Stomach smooth muscle (tissue), 2 donors: ENCODE results near the gene ATF7IP.

Experiments
- H3K27ac ChIP-seq: one replicate; pipeline ENCODE4 v1.7.0; 2013; ENCODE audit warnings: mild to moderate bottlenecking, low read length, inconsistent platforms
- H3K27me3 ChIP-seq, 2 donors: one replicate each; pipeline ENCODE4 v1.7.0; 2013; ENCODE audit warnings: low read length in 2 of 2; ENCODE audit not compliant: insufficient read depth in 2 of 2, control insufficient read depth in 1 of 2
- H3K36me3 ChIP-seq, 2 donors: one replicate each; pipeline ENCODE4 v1.7.0; 2013; ENCODE audit warnings: low read length in 2 of 2; ENCODE audit not compliant: control insufficient read depth in 2 of 2, insufficient read depth in 2 of 2
- H3K4me1 ChIP-seq: one replicate; pipeline ENCODE4 v1.7.0; 2013; ENCODE audit warnings: low read length; ENCODE audit not compliant: control insufficient read depth, insufficient read depth
- H3K4me3 ChIP-seq, 2 donors: one replicate each; pipeline ENCODE4 v1.7.0; 2013; ENCODE audit warnings: low read length in 2 of 2
- H3K9ac ChIP-seq, 2 donors: one replicate each; pipeline ENCODE4 v1.7.0; 2013; ENCODE audit warnings: low read length in 2 of 2, mild to moderate bottlenecking in 1 of 2
- H3K9me3 ChIP-seq, 2 donors: one replicate each; pipeline ENCODE4 v1.7.0; 2013; ENCODE audit warnings: low read length in 2 of 2; ENCODE audit not compliant: control insufficient read depth in 2 of 2
- donor health status: healthy.
- donor health status: Pancreatic carcinoma.

ATF7IP gene

GRCh38 chr12:14450479-14450878 lies 85.0 kb downstream of the ATF7IP start:
- Histone ChIP-seq H3K9me3 (no peaks in the 10 kb centered on the region), H3K27me3 (no peaks in the 10 kb centered on the region), H3K36me3 (peaks cover 6 to 16% of the 10 kb centered on the region in 2 donors), H3K4me1 (no peaks in the 10 kb centered on the region), H3K9ac (no peak overlapping the region), H3K27ac (no peak overlapping the region), H3K4me3 (no peak overlapping the region)

GRCh38 chr12:14452336-14452735 lies 86.9 kb downstream of the ATF7IP start:
- Histone ChIP-seq H3K9ac (no peak overlapping the region), H3K27me3 (no peaks in the 10 kb centered on the region), H3K36me3 (peaks cover 6 to 23% of the 10 kb centered on the region in 2 donors), H3K27ac (no peak overlapping the region), H3K4me1 (no peaks in the 10 kb centered on the region), H3K4me3 (no peak overlapping the region), H3K9me3 (no peaks in the 10 kb centered on the region)

- Histone ChIP-seq H3K9ac (no peak overlapping the region), H3K4me1 (no peaks in the 10 kb centered on the region), H3K27me3 (no peaks in the 10 kb centered on the region), H3K9me3 (no peaks in the 10 kb centered on the region), H3K36me3 (peaks cover 6 to 21% of the 10 kb centered on the region in 2 donors), H3K27ac (no peak overlapping the region), H3K4me3 (no peak overlapping the region)
These were observed 87.4 kb downstream of the ATF7IP start for GRCh38 chr12:14452865-14453264.

- Histone ChIP-seq H3K9me3 (no peaks in the 10 kb centered on the region), H3K27me3 (no peaks in the 10 kb centered on the region), H3K36me3 (peaks cover 6 to 27% of the 10 kb centered on the region in 2 donors), H3K9ac (no peak overlapping the region), H3K4me3 (no peak overlapping the region), H3K27ac (no peak overlapping the region), H3K4me1 (no peaks in the 10 kb centered on the region)
These were observed 88.8 kb downstream of the ATF7IP start for GRCh38 chr12:14454098-14454907.

- Histone ChIP-seq H3K9ac (no peak overlapping the region), H3K27ac (no peak overlapping the region), H3K4me1 (no peaks in the 10 kb centered on the region), H3K36me3 (peaks cover 7 to 27% of the 10 kb centered on the region in 2 donors), H3K9me3 (no peaks in the 10 kb centered on the region), H3K4me3 (no peak overlapping the region), H3K27me3 (no peaks in the 10 kb centered on the region)
These were observed 94.8 kb downstream of the ATF7IP start for GRCh38 chr12:14460212-14460841.

- Histone ChIP-seq H3K9ac (no peak overlapping the region), H3K4me3 (no peak overlapping the region), H3K27me3 (no peaks in the 10 kb centered on the region), H3K36me3 (peaks cover 10 to 41% of the 10 kb centered on the region in 2 donors), H3K9me3 (peaks cover 2 to 19% of the 10 kb centered on the region in 2 donors), H3K27ac (no peak overlapping the region), H3K4me1 (no peaks in the 10 kb centered on the region)
These were observed 106.0 kb downstream of the ATF7IP start for GRCh38 chr12:14471497-14471896.

- H3K27me3 ChIP-seq: no peaks in the 10 kb centered on the region
- no peaks in the 10 kb centered on the region for H3K4me1 ChIP-seq
- H3K36me3 ChIP-seq: peaks cover 17 to 44% of the 10 kb centered on the region in 2 donors
- no peak overlapping the region for H3K9ac ChIP-seq
- H3K27ac ChIP-seq: no peak overlapping the region
- peaks cover 2 to 19% of the 10 kb centered on the region in 2 donors for H3K9me3 ChIP-seq
- no peak overlapping the region for H3K4me3 ChIP-seq
These were observed 108.3 kb downstream of the ATF7IP start for GRCh38 chr12:14473707-14474287.

GRCh38 chr12:14479004-14479403 lies 113.5 kb downstream of the ATF7IP start:
- Histone ChIP-seq H3K9me3 (peaks cover 2 to 5% of the 10 kb centered on the region in 2 donors), H3K27me3 (no peaks in the 10 kb centered on the region), H3K4me1 (no peaks in the 10 kb centered on the region), H3K9ac (no peak overlapping the region), H3K27ac (no peak overlapping the region), H3K36me3 (peaks cover 38 to 53% of the 10 kb centered on the region in 2 donors), H3K4me3 (no peak overlapping the region)

GRCh38 chr12:14481201-14481600 lies 115.7 kb downstream of the ATF7IP start:
- no peaks in the 10 kb centered on the region for H3K4me1 ChIP-seq
- no peak overlapping the region for H3K9ac ChIP-seq
- H3K9me3 ChIP-seq: no peaks in the 10 kb centered on the region
- no peak overlapping the region for H3K4me3 ChIP-seq
- H3K36me3 ChIP-seq: peaks cover 51 to 53% of the 10 kb centered on the region in 2 donors
- no peaks in the 10 kb centered on the region for H3K27me3 ChIP-seq
- no peak overlapping the region for H3K27ac ChIP-seq

- Histone ChIP-seq H3K27me3 (no peaks in the 10 kb centered on the region), H3K4me1 (no peaks in the 10 kb centered on the region), H3K36me3 (peaks cover 49 to 54% of the 10 kb centered on the region in 2 donors), H3K9me3 (no peaks in the 10 kb centered on the region), H3K9ac (no peak overlapping the region), H3K27ac (no peak overlapping the region), H3K4me3 (no peak overlapping the region)
These were observed 116.9 kb downstream of the ATF7IP start for GRCh38 chr12:14482361-14482760.
